GM19463 (cell line): ENCODE measurements around the gene HSPG2.

Experiments used
- ATAC-seq: cut with Tn5 transposase; IDR thresholded peaks from one replicate; pipeline ENCODE4 v1.9.1; 2021; ENCODE audit warnings: mild to moderate bottlenecking, moderate library complexity; ENCODE audit not compliant: unreplicated experiment

HSPG2 gene

GRCh38 chr1:21901473-21901847 is 35.6 kb downstream of the HSPG2 start:
- ATAC-seq: no peak

DNA sequence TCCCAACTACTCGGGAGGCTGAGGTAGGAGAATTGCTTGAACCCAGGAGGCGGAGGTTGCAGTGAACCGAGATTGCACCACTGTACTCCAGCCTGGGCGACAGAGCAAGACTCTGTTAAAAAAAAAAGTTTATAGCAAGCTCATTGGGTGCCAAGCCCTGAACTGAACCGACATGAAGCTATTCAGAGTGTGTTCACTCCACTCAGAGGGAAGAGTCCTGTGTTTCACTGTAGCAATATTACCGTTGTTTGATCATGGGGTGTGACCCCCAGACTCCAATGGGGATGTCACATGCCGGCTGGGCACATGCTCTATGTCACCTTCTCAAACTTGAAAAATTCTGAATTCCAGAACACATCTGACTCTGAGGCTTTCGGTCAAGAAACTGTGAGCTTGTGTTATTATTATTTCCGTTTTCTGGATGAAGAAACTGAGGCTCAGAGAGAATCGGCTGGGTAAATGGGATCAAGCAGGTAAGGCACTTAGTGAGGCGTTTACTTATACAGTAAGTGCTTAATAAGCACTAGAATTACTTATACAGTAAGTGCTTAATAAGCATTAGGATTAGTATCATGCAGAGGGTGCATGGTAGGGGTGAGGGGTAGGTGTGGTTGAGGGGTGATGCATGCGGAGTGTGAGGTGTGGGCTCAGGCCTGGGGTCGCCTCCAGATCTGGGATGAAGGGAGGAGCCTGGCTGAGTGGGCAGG is 36.2 kb downstream of the HSPG2 start:
- no peak for ATAC-seq

DNA sequence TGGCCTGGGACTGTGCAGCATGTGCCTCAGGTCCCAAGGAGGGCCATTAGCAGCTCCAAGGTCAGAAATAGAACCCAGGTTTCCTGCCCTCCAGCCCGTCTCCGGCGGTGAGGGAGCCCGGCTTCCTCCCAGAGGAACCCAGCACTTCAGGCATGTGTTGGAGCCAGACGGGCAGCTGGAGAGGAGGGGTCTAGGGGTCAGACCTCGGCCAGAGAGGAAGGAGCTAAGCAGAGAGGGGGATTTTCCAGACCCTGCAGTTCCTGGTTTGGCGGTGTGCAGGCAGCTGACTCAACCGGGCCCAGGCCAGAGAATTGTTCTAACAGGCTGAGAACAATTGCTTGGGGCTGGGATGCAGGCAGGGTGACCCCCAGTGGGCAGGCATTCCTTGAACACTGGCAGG is 37.1 kb downstream of the HSPG2 start:
- ATAC-seq: no peak

DNA sequence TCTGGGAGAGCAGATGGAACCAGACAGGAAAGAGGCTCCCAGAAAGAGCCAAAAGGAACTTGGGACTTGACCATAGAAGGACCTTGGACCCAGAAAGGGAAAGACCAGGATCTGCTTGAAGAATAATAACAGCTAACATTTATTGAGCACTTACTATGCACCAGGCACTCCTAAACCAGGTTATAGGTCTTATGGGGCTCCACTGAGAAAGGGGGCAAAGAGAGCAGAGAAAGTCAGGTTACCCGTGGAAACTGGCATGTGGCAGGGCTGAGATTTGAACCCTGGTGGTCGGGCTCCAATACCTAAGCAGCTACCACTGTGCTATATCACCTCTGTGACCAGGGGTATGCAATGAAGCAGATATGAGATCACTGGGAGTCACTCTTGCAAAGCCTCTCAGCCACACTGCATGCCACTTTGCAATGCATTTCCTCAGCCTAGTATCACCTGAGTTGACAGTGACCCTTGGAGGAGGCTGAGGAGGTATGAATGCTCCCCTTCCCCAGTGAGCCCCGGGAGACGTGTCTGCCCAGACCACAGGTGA is 37.8 kb downstream of the HSPG2 start:
- no peak for ATAC-seq

DNA sequence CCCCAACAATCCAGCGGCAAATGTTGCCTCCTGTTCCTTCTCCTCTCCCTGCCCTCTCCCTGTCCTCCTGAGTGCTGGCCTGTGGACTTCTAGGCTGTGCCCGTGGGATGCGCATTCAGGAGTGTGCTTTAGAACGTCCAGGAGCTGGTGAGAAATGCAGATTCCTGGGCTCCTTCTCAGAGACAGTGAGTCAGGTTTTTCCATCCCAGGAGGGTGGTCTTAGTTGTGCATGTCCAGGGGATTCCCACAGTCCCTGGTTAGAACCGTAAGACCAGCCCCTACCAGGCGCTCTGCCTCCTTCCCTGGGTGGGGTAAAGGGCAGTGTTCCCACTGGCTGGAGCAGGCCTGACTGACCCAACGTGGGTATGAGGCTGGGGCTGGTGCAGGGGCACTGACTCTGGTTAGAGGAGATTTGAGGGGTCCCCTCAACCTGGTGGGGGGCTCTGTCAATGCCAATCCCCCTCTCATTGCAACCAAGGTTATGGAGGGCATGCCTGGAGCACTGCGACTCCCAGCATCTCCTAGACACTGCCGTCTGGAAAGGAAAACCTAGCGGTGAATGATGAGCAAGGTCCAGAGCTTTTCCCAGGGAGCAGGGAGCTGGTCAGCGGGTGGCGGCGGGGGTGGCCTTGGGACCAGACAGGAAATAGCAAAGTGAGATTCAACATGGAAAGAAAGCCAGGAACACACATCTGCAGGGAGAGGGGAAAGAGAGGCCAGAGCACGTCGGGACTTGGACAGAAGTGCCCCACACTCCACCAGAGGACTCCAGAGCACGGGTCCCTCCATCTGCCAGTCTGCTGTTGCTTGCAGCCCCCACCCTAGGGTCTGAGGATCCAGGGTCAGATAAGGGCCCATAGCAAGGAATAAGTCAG is 38.5 kb downstream of the HSPG2 start:
- ATAC-seq: no peak

DNA sequence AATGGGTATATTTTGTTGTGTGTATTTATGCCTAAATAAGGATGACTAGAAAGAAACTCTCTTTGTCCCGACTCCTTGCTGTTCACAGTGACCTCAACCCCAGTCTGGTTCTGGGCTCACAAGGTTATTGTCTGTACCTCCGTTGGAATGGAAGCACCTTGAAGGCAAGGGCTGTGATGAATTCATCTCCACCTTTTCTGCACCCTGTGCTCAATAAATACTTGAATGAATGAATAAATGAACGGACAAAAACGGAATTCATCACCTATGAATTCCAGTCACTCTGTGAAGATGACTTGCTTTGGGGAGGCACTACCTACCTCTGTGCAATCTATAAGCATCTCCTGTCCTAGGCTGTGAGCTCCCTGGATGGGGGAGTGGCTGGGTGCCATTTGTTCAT is 39.3 kb downstream of the HSPG2 start:
- no peak for ATAC-seq

- no peak for ATAC-seq
Measured at GRCh38 chr1:21896652-21897532, 40.2 kb downstream of the HSPG2 start.

- ATAC-seq: no peak
Measured at GRCh38 chr1:21896026-21896425, 41.1 kb downstream of the HSPG2 start.

DNA sequence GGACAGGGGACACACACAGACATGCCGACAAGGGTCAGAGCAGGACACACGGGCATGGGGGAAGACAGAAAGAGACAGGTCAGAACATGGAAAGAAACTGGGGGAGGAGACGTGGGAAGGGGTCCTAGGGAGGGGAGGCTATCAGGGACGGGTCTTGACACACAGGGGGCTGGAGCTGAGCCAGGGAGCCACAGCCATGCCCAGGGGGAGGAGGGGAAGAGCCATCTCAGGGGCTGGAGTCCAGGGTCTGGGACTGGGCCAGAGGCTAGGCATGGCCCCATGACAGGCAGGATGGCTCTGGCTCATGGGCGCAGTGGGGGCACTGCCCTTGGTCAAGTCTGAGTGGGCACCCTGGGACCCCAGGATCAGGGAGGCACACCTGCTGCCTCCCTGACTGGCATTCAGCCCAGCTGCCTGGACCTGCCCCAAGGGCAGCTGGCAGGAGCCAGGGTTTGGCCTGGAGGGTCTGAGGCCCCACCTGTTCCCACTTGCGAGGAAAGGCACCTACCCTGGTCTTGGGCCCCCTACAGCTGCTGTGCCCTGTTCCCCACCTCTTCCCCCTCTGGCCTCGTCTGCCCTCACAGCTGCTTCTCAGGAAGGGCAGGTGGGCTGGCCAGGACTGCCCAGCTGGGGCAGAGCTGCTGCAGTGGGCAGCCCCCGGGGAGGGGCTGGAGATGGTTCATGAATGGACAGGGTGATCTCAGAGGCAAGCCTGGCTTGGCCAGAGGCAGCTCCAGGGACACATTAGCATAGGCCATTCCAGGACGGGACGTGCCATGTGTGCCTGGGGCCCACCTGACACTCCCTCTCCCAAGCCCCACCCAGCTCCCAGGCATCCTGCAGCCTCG is 42.9 kb downstream of the HSPG2 start:
- no peak for ATAC-seq

- no peak for ATAC-seq
Measured at GRCh38 chr1:21893046-21893805, 43.9 kb downstream of the HSPG2 start.

- ATAC-seq: no peak
Measured at GRCh38 chr1:21891621-21892479, 45.3 kb downstream of the HSPG2 start.

DNA sequence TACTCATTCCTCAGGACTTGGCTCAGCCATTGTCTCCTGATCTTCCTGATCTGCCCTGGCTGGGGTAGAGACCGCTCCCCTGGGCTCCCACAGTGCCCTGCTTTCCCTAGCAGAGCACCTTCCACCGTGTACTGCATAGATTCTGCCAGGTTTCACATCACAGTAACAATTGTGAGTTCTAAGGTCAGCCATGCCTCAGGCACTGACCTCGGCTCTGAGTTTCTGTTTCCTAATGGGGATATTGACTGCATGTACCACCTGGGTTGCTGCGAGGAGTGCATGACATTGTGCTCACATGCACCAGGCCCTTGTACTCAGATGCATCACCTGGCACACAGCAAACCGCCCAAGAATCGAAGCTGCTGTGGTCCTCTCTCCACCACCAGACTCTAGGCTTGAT is 46.0 kb downstream of the HSPG2 start:
- ATAC-seq: no peak

- ATAC-seq: no peak
Measured at GRCh38 chr1:21888500-21888899, 48.6 kb downstream of the HSPG2 start.

DNA sequence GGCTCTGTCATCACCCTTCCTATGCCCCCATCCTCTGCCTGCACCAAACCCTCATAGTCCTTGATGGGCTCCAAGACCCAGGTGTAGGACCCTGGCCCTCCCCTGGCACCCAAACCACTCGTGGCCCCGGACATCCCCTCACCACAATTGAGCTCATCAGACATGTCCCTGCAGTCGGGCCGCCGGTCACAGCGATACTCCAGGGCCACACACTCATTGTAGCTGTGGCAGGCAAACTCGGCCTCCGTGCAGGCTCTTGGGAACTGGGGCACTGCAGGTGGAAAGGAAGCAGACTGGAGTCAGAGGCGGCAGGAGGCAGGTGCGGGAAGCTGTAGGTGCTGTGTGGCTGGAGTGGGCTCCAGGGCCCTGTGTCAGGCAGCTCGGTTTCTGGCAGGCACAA is 49.3 kb downstream of the HSPG2 start:
- ATAC-seq: no peak

- no peak for ATAC-seq
Measured at GRCh38 chr1:21887216-21887736, 49.8 kb downstream of the HSPG2 start.

DNA sequence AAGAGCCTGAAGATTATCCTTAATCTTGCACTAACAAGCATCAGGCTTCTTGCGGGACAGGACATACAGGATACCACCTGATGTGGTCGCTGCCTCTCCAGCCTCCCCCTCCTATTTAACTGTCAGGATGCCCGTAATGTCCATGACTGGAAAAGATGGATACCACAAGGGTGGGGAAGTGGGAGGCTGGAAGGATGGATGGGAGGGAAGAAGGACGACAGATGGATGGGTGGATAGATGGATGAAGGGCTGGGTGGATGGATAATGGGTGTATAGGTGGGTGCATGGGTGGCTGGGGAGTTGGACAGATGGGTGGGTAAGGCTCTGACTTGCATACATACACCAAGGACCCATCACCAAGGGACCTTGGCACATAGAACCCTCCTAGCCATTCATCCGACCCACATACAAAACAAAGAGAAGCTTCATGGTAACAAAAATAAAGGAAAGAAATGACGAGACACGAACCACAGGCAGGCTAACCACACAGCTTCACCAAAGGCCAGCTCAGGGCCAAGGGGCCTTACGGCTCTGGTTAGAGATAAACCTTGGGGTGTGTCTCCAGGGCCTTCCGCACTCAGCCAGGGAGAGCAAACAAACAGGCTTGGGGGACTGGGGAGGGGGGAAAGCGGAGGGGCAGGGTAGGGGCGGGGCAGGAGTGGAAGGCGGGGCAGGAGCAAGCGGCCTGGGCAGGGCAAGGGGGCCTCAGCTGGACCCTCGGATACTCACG is 50.5 kb downstream of the HSPG2 start:
- no peak for ATAC-seq

- no peak for ATAC-seq
Measured at GRCh38 chr1:21885236-21886037, 51.7 kb downstream of the HSPG2 start.
